Immature natural killer cell (primary cell): Measurements from ENCODE around the gene SKAP2. TPM values are rescaled to one million over a fixed set of nuclear protein-coding genes. Genes with fewer than 3 reads are reported as not detected.

Experiments
- DNase-seq, 3 donors: peaks; one replicate each; pipeline ENCODE4 v3.0.0; 2022; ENCODE audit warnings: mixed read lengths in 1 of 3
- H3K27ac Mint-ChIP-seq, 6 donors: one replicate each; pipeline ENCODE4 v1.8.0; 2020; ENCODE audit warnings: mixed read lengths in 6 of 6, mild to moderate bottlenecking in 5 of 6, inconsistent platforms in 4 of 6, moderate library complexity in 3 of 6
- H3K27me3 Mint-ChIP-seq, 3 donors: one replicate each; pipeline ENCODE4 v1.8.0; 2020 to 2021; ENCODE audit warnings: low read depth in 3 of 3, mild to moderate bottlenecking in 3 of 3, mixed read lengths in 3 of 3, moderate library complexity in 3 of 3, inconsistent platforms in 1 of 3
- H3K36me3 Mint-ChIP-seq, 3 donors: one replicate each; pipeline ENCODE4 v1.8.0; 2020; ENCODE audit warnings: mixed read lengths in 3 of 3, inconsistent platforms in 2 of 3, mild to moderate bottlenecking in 2 of 3
- H3K4me1 Mint-ChIP-seq, 2 donors: one replicate each; pipeline ENCODE4 v1.8.0; 2020; ENCODE audit warnings: inconsistent platforms in 2 of 2, mild to moderate bottlenecking in 2 of 2, mixed read lengths in 2 of 2, moderate library complexity in 1 of 2
- H3K4me3 Mint-ChIP-seq, 5 donors: one replicate each; pipeline ENCODE4 v1.8.0; 2020; ENCODE audit warnings: mild to moderate bottlenecking in 5 of 5, mixed read lengths in 5 of 5, inconsistent platforms in 3 of 5, moderate library complexity in 3 of 5
- H3K9me3 Mint-ChIP-seq, 6 donors: one replicate each; pipeline ENCODE4 v1.8.0; 2020; ENCODE audit warnings: mild to moderate bottlenecking in 6 of 6, mixed read lengths in 6 of 6, inconsistent platforms in 4 of 6, moderate library complexity in 3 of 6
- polyA plus RNA-seq, 3 donors: library from polyadenylated mRNA; unstranded; fragments of 300-500 nt; fragmentation: Illumina TruSeq; gene quantifications; one replicate each; pipeline ENCODE4 v1.2.3, GENCODE V29; 2021

Gene SKAP2
- polyA plus RNA-seq, 3 donors from 2014 or later, result 66.9 to 115 (median 80.3) TPM

- Mint-ChIP-seq H3K36me3 (peaks cover 2 to 15% (median 12%) of the 10 kb centered on the region in 3 donors), H3K4me3 (no peak overlapping the region), H3K4me1 (no peaks in the 10 kb centered on the region), H3K27me3 (peaks cover 0 to 4% (median 2%) of the 10 kb centered on the region in 3 donors), H3K27ac (no peak overlapping the region), H3K9me3 (no peaks in the 10 kb centered on the region)
- DNase-seq, result no peak
Observed at GRCh38 chr7:26619348-26619984, 244.9 kb downstream of the SKAP2 start.

- Mint-ChIP-seq H3K4me1 (no peaks in the 10 kb centered on the region), H3K9me3 (no peaks in the 10 kb centered on the region), H3K27ac (no peak overlapping the region), H3K36me3 (peaks cover 2 to 15% (median 12%) of the 10 kb centered on the region in 3 donors), H3K27me3 (peaks cover under 1 to 4% (median 2%) of the 10 kb centered on the region in 3 donors), H3K4me3 (no peak overlapping the region)
- DNase-seq, result no peak
Observed at GRCh38 chr7:26618898-26619297, 245.5 kb downstream of the SKAP2 start.

- no peak overlapping the region for H3K27ac Mint-ChIP-seq
- no peaks in the 10 kb centered on the region for H3K9me3 Mint-ChIP-seq
- no peak overlapping the region for H3K4me3 Mint-ChIP-seq
- peaks cover 2 to 15% (median 12%) of the 10 kb centered on the region in 3 donors for H3K36me3 Mint-ChIP-seq
- H3K4me1 Mint-ChIP-seq, result no peaks in the 10 kb centered on the region
- H3K27me3 Mint-ChIP-seq, result peaks cover 1 to 4% (median 2%) of the 10 kb centered on the region in 3 donors
- no peak for DNase-seq
Observed at GRCh38 chr7:26618449-26618848, 245.9 kb downstream of the SKAP2 start.

Other genes starting within 250 kb of the SKAP2 start
- gene HOXA1, start 231.4 kb upstream of the SKAP2 start, polyA plus RNA-seq, result under 1 TPM in 1 of 3 donors, not detected in 2; 0.62 TPM
- gene HOXA2, start 238.1 kb upstream of the SKAP2 start, polyA plus RNA-seq, result not detected